ENCODE measurements around the gene SMCHD1.
"Not testable (repeated sequence)": the region's sequence is repeated elsewhere in the genome, so short reads cannot be mapped to it uniquely, and the experiment has no call there.

The SMCHD1 gene

GRCh38 chr18:2723207-2723606, 67.7 kb downstream of the SMCHD1 start:
- no peak for DNase-seq

GRCh38 chr18:2729757-2730156, 74.2 kb downstream of the SMCHD1 start:
- no peak for DNase-seq

GRCh38 chr18:2736823-2737222, 81.3 kb downstream of the SMCHD1 start:
- no peak for DNase-seq

GRCh38 chr18:2740082-2740481, 84.6 kb downstream of the SMCHD1 start:
- not testable (repeated sequence) for DNase-seq

GRCh38 chr18:2746274-2746673, 90.7 kb downstream of the SMCHD1 start:
- DNase-seq = no peak

GRCh38 chr18:2758309-2758708, 102.8 kb downstream of the SMCHD1 start:
- no peak for DNase-seq

GRCh38 chr18:2774669-2775068, 119.1 kb downstream of the SMCHD1 start:
- DNase-seq = no peak

GRCh38 chr18:2776601-2777000, 121.1 kb downstream of the SMCHD1 start:
- no peak for DNase-seq

GRCh38 chr18:2777241-2777640, 121.7 kb downstream of the SMCHD1 start:
- no peak for DNase-seq

- DNase-seq = no peak
These were observed 125.2 kb downstream of the SMCHD1 start for GRCh38 chr18:2780750-2781149.

- no peak for DNase-seq
These were observed 131.7 kb downstream of the SMCHD1 start for GRCh38 chr18:2787225-2787624.

- DNase-seq = no peak
These were observed 136.9 kb downstream of the SMCHD1 start for GRCh38 chr18:2792395-2792794.

GRCh38 chr18:2794159-2794558, 138.6 kb downstream of the SMCHD1 start:
- no peak for DNase-seq

- DNase-seq = no peak
These were observed 142.4 kb downstream of the SMCHD1 start for GRCh38 chr18:2797951-2798350.

- no peak for DNase-seq
These were observed 143.8 kb downstream of the SMCHD1 start for GRCh38 chr18:2799369-2799768.

- DNase-seq = no peak
These were observed 150.7 kb downstream of the SMCHD1 start for GRCh38 chr18:2805970-2806943.

- not testable (repeated sequence) for DNase-seq
These were observed 153.1 kb downstream of the SMCHD1 start for GRCh38 chr18:2808640-2809039.

GRCh38 chr18:2809666-2810183, 154.2 kb downstream of the SMCHD1 start:
- DNase-seq = not testable (repeated sequence)

GRCh38 chr18:2811416-2811815, 155.9 kb downstream of the SMCHD1 start:
- DNase-seq = no peak

- DNase-seq = no peak
These were observed 159.4 kb downstream of the SMCHD1 start for GRCh38 chr18:2814928-2815327.

GRCh38 chr18:2818281-2818680, 162.8 kb downstream of the SMCHD1 start:
- no peak for DNase-seq

GRCh38 chr18:2821695-2822094, 166.2 kb downstream of the SMCHD1 start:
- DNase-seq = no peak

GRCh38 chr18:2822213-2822921, 166.8 kb downstream of the SMCHD1 start:
- no peak for DNase-seq

- DNase-seq = no peak
These were observed 167.7 kb downstream of the SMCHD1 start for GRCh38 chr18:2823202-2823601.
